K562 (cell line): ENCODE data around the gene VWA2. TPM values are rescaled to one million over a fixed set of nuclear protein-coding genes. Genes with fewer than 3 reads are reported as not detected.

Experiments
- ATAC-seq: fragments of 200-7000 bp; cut with Tn5 transposase; 3 replicates; pipeline ENCODE4 v1.9.1; 2020; ENCODE audit warnings: moderate library complexity
- BruUV-seq: library from RNA; stranded (reverse); fragments of 400-500 nt; replicated peaks from 2 replicates; lab custom pipeline; 2021; lab: Mats Ljungman, UMichigan
- CTCF ChIA-PET: fragments of 300-600 bp; formaldehyde crosslinking; extraction: SDS; loops from one replicate; lab custom pipeline; 2021; ENCODE audit warnings: low intra/inter-chr PET ratio; lab: Yijun Ruan, JAX
- POLR2A ChIA-PET: fragments of 300-600, 350-650 bp; sonication (Branson Sonifier 250); formaldehyde crosslinking; extraction: SDS; loops from one replicate; lab custom pipeline; 2021; ENCODE audit warnings: antibody characterized with exemption, inconsistent platforms; lab: Yijun Ruan, JAX
- DNase-seq, 4 experiments: peaks; one replicate each; pipeline versions ENCODE4 v3.0.0 to v3.0.0-alpha.2; 2011 to 2018; ENCODE audit warnings: low spot score in 3 of 4, mixed read lengths in 3 of 4; ENCODE audit errors: extremely low read depth in 1 of 4
- FAIRE-seq: peaks from 2 replicates; lab custom pipeline; 2011; peaks lifted over from hg19 to GRCh38; lab: Jason Lieb, UNC
- H2AFZ ChIP-seq: 2 replicates; pipeline ENCODE4 v1.6.0; 2011; ENCODE audit warnings: low read depth, low read length, control low read depth, inconsistent platforms
- H3K27ac ChIP-seq: fragments of 200-600 bp; 3 replicates; pipeline ENCODE4 v1.8.0; 2011; ENCODE audit warnings: low read depth, mild to moderate bottlenecking, control low read depth, inconsistent platforms, low read length, moderate library complexity, mixed read lengths; ENCODE audit errors: extremely low read depth
- H3K27me3 ChIP-seq, 2 experiments: fragments of 300-600 bp in 1 of 2; 2 replicates in 1 of 2; 3 replicates in 1 of 2; pipeline versions ENCODE4 v1.6.0 to v1.8.0; 2011; ENCODE audit warnings: inconsistent platforms in 2 of 2, low read length in 2 of 2, mild to moderate bottlenecking in 1 of 2, mixed read lengths in 1 of 2, moderate library complexity in 1 of 2; ENCODE audit not compliant: control insufficient read depth in 2 of 2, insufficient read depth in 2 of 2
- H3K36me3 ChIP-seq: fragments of 300-600 bp; 3 replicates; pipeline ENCODE4 v1.8.0; 2011; ENCODE audit warnings: mild to moderate bottlenecking, low read length, inconsistent platforms; ENCODE audit not compliant: control insufficient read depth, insufficient read depth
- H3K4me1 ChIP-seq, 2 experiments: fragments of 200-600 bp in 1 of 2; replicated peaks in 1 of 2; 2 replicates in 1 of 2; 3 replicates in 1 of 2; pipeline versions ENCODE4 v1.5.1 to v1.8.0; 2011; ENCODE audit warnings: inconsistent platforms in 2 of 2, low read length in 2 of 2, mild to moderate bottlenecking in 1 of 2, mixed read lengths in 1 of 2, moderate library complexity in 1 of 2; ENCODE audit not compliant: control insufficient read depth in 2 of 2, insufficient read depth in 2 of 2
- H3K4me2 ChIP-seq: 2 replicates; pipeline ENCODE4 v1.6.1; 2011; ENCODE audit warnings: low read length, control low read depth, inconsistent platforms, mixed read lengths; ENCODE audit not compliant: insufficient read depth
- H3K4me3 ChIP-seq: fragments of 200-600 bp; sonication (generic), shearing (Covaris generic); 2 replicates; pipeline ENCODE4 v1.5.1; 2016; ENCODE audit warnings: control low read depth, inconsistent platforms
- H3K79me2 ChIP-seq: fragments of 200-600 bp; 3 replicates; pipeline ENCODE4 v1.8.0; 2011; ENCODE audit warnings: low read length, inconsistent platforms; ENCODE audit not compliant: control insufficient read depth, insufficient read depth
- H3K9ac ChIP-seq, 2 experiments: 2 replicates each; pipeline versions ENCODE4 v1.6.0 to v1.6.1; 2011; ENCODE audit warnings: low read depth in 2 of 2, low read length in 2 of 2, control low read depth in 1 of 2, inconsistent platforms in 1 of 2, mild to moderate bottlenecking in 1 of 2, mixed read lengths in 1 of 2; ENCODE audit not compliant: insufficient read depth in 1 of 2
- H3K9me1 ChIP-seq: one replicate; pipeline ENCODE4 v1.6.0; 2011; ENCODE audit warnings: inconsistent platforms, mild to moderate bottlenecking, low read length, moderate library complexity; ENCODE audit not compliant: control insufficient read depth, insufficient read depth
- H3K9me3 ChIP-seq: replicated peaks from 2 replicates; pipeline ENCODE4 v1.5.1; 2011; ENCODE audit warnings: low read depth, low read length, inconsistent platforms; ENCODE audit not compliant: control insufficient read depth, insufficient read depth
- H4K20me1 ChIP-seq: replicated peaks from 2 replicates; pipeline ENCODE4 v1.6.1; 2011; ENCODE audit warnings: low read length, inconsistent platforms, mixed read lengths; ENCODE audit not compliant: control insufficient read depth, insufficient read depth
- CREM ChIP-seq: IDR thresholded peaks from 2 replicates; pipeline ENCODE4 v1.6.1; 2014; ENCODE audit warnings: antibody characterized with exemption, low read depth
- ELF4 ChIP-seq: fragments of 450-650 bp; formaldehyde crosslinking; IDR thresholded peaks from 2 replicates; pipeline ENCODE4 v1.4.0; 2022; ENCODE audit warnings: missing genetic modification characterization
- HDAC3 ChIP-seq: fragments of 450-650 bp; IDR thresholded peaks from 2 replicates; pipeline ENCODE4 v1.6.1; 2018; ENCODE audit warnings: borderline replicate concordance, mild to moderate bottlenecking, moderate library complexity; ENCODE audit not compliant: partially characterized antibody
- LEF1 ChIP-seq: fragments of 450-650 bp; IDR thresholded peaks from 2 replicates; pipeline ENCODE4 v1.6.1; 2016; ENCODE audit warnings: mild to moderate bottlenecking
- NCOA6 ChIP-seq: fragments of 450-650 bp; IDR thresholded peaks from 2 replicates; pipeline ENCODE4 v1.6.1; 2017; ENCODE audit warnings: mild to moderate bottlenecking
- PHB2 ChIP-seq: fragments of 450-650 bp; IDR thresholded peaks from 2 replicates; pipeline ENCODE4 v1.6.1; 2017; ENCODE audit warnings: low read depth
- SMC3 ChIP-seq: conservative IDR thresholded peaks from 2 replicates; pipeline ENCODE4 v1.6.1; 2011; ENCODE audit warnings: low read depth, low read length, improper control_type of control experiment; ENCODE audit not compliant: insufficient read depth
- TGIF2 ChIP-seq: sonication (generic); formaldehyde crosslinking; IDR thresholded peaks from 2 replicates; pipeline ENCODE4 v1.8.1; 2022; ENCODE audit warnings: mild to moderate bottlenecking, missing genetic modification reagents, moderate library complexity
- ZFP30 ChIP-seq: fragments of 250-450 bp; sonication (Bioruptor Pico); IDR thresholded peaks from 2 replicates; pipeline ENCODE4 v1.8.0; 2022; ENCODE audit warnings: moderate library complexity, mild to moderate bottlenecking, inconsistent platforms, borderline replicate concordance
- ZNF124 ChIP-seq: sonication (generic); formaldehyde crosslinking; IDR thresholded peaks from 2 replicates; pipeline ENCODE4 v1.8.1; 2022; ENCODE audit warnings: missing genetic modification reagents
- ZZZ3 ChIP-seq: fragments of 450-650 bp; IDR thresholded peaks from 2 replicates; pipeline ENCODE4 v1.6.1; 2016; ENCODE audit warnings: antibody characterized with exemption, mild to moderate bottlenecking, moderate library complexity
- WGBS: fragments of 100-300 bp; shearing (Covaris generic); methylation state at CpG from one replicate; pipeline ENCODE4 v1.1.6; 2016; ENCODE audit warnings: low coverage, mixed read lengths; ENCODE audit not compliant: insufficient coverage; ENCODE audit errors: missing lambda C conversion rate; 5-methylcytosine and 5-hydroxymethylcytosine counted together
- in situ Hi-C: fragments of 300-500 bp; cut with MboI; formaldehyde crosslinking; loops from 4 replicates; pipeline ENCODE4 v1.15.0; 2018; ENCODE audit warnings: inconsistent platforms, mixed read lengths
- intact Hi-C: fragments of 100-400 bp; cut with micrococcal nuclease; formaldehyde crosslinking; loops from 2 replicates; pipeline ENCODE4 v1.14.2; 2022
- polyA plus RNA-seq, 8 experiments: library from polyadenylated mRNA; depleted of rRNA in 4 of 8; stranded (reverse) in 5 of 8; unstranded in 3 of 8; fragments of >200 nt; fragmentation: Nextera tagmentation in 2 of 8; fragmentation: Illumina TruSeq in 1 of 8; extraction: Ambion mirVana in 2 of 8; extraction: Trizol in 1 of 8; gene quantifications; 2 replicates each; pipeline versions ENCODE4 v1.2.1 to v1.2.3, GENCODE V29; 2011 to 2014; ENCODE audit warnings: inconsistent platforms in 1 of 8, missing spikeins in 1 of 8
- total RNA-seq, 7 experiments: library from RNA; depleted of rRNA in 6 of 7; stranded (reverse); fragments of >200 nt in 6 of 7; fragmentation: Illumina TruSeq in 2 of 7; extraction: Trizol in 2 of 7; gene quantifications; 2 replicates each; pipeline versions ENCODE4 v1.2.1 to v1.2.3, GENCODE V29; 2011 to 2021; ENCODE audit warnings: low replicate concordance in 1 of 7
- TF ChIP-seq, protein P1 (sequence below): fragments of 250-450 bp; sonication (Bioruptor Pico); IDR thresholded peaks from 2 replicates; pipeline ENCODE4 v1.8.0; 2021; ENCODE audit warnings: mild to moderate bottlenecking, moderate library complexity
- TF ChIP-seq, protein P2 (sequence below): sonication (generic); formaldehyde crosslinking; IDR thresholded peaks from 2 replicates; pipeline ENCODE4 v1.8.1; 2023; ENCODE audit warnings: missing genetic modification reagents, mild to moderate bottlenecking, borderline replicate concordance

Gene VWA2
- total and polyA plus RNA-seq, 9 of the 15 experiments (the other 6 are each of a cell fraction or from before 2014, with no cell fraction given): not detected

DNA sequence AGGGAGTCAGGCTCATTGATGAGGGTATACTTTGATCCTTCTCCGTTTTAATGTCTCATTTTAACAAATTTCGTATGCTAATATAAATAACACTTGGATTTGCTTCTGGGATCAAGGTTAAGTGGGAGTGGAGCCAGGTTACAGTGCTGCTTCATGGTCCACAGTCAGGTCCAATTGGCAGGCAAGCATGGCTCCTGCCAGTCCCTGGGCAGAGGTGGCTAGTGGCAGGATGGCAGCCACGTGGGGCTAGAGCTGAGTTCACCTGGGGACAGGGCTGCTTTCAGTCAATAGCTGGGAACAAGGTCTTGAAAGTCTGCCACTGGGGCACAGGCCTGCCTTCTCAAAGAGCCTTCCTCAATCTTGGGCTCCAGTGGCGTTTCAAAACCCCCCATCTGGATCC lies 16.0 kb upstream of the VWA2 start:
- Histone ChIP-seq H4K20me1 (no peaks in the 10 kb centered on the region), H2AFZ (no peak overlapping the region), H3K9me1 (no peaks in the 10 kb centered on the region), H3K27me3 (no peaks in the 10 kb centered on the region; a peak in 1 of 5 replicates), H3K79me2 (no peaks in the 10 kb centered on the region), H3K9ac (no peak overlapping the region), H3K9me3 (no peaks in the 10 kb centered on the region), H3K27ac (no peak overlapping the region), H3K36me3 (no peaks in the 10 kb centered on the region), H3K4me3 (no peak overlapping the region), H3K4me1 (no peaks in the 10 kb centered on the region), H3K4me2 (no peak overlapping the region)
- intact Hi-C loops: no loop called here
- in situ Hi-C loops: no loop called here
- FAIRE-seq: no peak
- ChIA-PET POLR2A (no interaction called here), CTCF (no interaction called here)
- DNase-seq: no peak
- WGBS: 0% methylated on average over 4 of the region's 4 CpGs
- ATAC-seq: no peak
- no TSS peak for BruUV-seq
- no peak for TF ChIP-seq CREM
- no peak for TF ChIP-seq ELF4 (CRISPR knock-in tag)
- TF ChIP-seq, protein P1, sequence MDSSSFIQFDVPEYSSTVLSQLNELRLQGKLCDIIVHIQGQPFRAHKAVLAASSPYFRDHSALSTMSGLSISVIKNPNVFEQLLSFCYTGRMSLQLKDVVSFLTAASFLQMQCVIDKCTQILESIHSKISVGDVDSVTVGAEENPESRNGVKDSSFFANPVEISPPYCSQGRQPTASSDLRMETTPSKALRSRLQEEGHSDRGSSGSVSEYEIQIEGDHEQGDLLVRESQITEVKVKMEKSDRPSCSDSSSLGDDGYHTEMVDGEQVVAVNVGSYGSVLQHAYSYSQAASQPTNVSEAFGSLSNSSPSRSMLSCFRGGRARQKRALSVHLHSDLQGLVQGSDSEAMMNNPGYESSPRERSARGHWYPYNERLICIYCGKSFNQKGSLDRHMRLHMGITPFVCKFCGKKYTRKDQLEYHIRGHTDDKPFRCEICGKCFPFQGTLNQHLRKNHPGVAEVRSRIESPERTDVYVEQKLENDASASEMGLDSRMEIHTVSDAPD: no peak
- no peak for TF ChIP-seq ZNF124 (CRISPR knock-in tag)
- no peak for TF ChIP-seq NCOA6
- TF ChIP-seq HDAC3: no peak
- no peak for TF ChIP-seq PHB2
- TF ChIP-seq LEF1: no peak
- TF ChIP-seq TGIF2 (CRISPR knock-in tag): no peak
- TF ChIP-seq ZFP30 (CRISPR knock-in tag): no peak
- TF ChIP-seq, protein P2, sequence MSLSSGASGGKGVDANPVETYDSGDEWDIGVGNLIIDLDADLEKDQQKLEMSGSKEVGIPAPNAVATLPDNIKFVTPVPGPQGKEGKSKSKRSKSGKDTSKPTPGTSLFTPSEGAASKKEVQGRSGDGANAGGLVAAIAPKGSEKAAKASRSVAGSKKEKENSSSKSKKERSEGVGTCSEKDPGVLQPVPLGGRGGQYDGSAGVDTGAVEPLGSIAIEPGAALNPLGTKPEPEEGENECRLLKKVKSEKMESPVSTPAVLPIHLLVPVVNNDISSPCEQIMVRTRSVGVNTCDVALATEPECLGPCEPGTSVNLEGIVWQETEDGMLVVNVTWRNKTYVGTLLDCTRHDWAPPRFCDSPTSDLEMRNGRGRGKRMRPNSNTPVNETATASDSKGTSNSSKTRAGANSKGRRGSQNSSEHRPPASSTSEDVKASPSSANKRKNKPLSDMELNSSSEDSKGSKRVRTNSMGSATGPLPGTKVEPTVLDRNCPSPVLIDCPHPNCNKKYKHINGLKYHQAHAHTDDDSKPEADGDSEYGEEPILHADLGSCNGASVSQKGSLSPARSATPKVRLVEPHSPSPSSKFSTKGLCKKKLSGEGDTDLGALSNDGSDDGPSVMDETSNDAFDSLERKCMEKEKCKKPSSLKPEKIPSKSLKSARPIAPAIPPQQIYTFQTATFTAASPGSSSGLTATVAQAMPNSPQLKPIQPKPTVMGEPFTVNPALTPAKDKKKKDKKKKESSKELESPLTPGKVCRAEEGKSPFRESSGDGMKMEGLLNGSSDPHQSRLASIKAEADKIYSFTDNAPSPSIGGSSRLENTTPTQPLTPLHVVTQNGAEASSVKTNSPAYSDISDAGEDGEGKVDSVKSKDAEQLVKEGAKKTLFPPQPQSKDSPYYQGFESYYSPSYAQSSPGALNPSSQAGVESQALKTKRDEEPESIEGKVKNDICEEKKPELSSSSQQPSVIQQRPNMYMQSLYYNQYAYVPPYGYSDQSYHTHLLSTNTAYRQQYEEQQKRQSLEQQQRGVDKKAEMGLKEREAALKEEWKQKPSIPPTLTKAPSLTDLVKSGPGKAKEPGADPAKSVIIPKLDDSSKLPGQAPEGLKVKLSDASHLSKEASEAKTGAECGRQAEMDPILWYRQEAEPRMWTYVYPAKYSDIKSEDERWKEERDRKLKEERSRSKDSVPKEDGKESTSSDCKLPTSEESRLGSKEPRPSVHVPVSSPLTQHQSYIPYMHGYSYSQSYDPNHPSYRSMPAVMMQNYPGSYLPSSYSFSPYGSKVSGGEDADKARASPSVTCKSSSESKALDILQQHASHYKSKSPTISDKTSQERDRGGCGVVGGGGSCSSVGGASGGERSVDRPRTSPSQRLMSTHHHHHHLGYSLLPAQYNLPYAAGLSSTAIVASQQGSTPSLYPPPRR: no peak
- TF ChIP-seq ZZZ3: no peak
- TF ChIP-seq SMC3: no peak
